HUDEP-2 (cell line): ENCODE measurements around the gene BRME1.
A peak's percentile ranks its signal among the peaks of the same experiment; 100 is the strongest.

Source experiments
- DNase-seq, 76 experiments: peaks; one replicate each; lab custom pipeline; 2025; ENCODE audit not compliant: unreplicated experiment in 76 of 76; lab: John Stamatoyannopoulos, UW

BRME1 gene

GRCh38 chr19:13834244-13835069 lies 71.5 kb downstream of the BRME1 start:
- DNase-seq = peak in 2 of 76 experiments; percentile 15 to 19

DNA sequence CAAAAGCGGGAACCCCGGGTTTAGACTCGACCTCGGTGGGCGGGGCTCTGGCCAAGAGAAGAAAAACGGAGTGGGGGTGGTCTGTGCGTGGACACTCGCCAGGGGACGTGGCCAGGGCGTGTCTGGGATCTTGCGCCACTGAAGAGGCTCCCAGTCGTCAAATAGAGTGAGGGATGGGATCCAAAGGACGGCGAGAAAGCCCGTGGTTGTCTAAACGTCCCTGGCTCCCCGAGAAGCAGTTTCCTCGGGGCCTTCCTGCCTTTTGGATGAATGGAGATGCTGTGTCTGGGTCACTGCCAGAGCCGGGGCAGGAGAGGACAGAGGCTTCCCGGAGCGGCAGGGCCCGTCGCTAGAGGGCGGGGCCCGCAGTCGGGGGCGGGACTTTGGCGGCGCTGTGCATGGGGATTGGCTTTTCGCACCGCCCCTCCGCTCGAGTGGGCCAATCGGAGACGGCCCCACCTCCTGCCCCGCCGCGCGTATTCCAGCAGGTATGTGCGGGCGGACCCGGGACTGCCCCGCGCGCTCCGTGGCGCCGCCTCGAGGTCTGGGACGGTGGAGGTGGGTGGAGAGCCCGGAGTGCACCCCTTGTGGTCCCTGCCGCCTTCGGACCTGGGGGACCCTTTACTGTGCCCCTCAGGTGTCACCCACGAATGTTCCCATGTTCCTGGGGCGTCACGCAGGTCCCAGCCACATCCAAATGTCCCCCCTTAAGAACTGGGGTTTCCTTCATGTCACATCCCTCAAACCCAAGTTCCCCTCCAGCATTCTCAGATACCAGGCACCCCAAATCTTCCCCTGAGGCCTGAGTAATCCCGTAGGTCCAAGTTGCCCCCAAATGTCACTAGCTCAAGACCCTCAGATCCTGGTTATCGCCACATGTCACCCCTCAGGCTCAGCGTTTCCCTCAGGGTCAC lies 72.3 kb downstream of the BRME1 start:
- peak in 73 of 76 experiments; percentile 50 to 97 (median 91) for DNase-seq
